Measurements from ENCODE around the gene UFM1. TPM values are rescaled to one million over a fixed set of nuclear protein-coding genes. Genes with fewer than 3 reads are reported as not detected.

Gene UFM1
- total RNA-seq, 1 experiment from 2014 or later, result 33.9 TPM

DNA sequence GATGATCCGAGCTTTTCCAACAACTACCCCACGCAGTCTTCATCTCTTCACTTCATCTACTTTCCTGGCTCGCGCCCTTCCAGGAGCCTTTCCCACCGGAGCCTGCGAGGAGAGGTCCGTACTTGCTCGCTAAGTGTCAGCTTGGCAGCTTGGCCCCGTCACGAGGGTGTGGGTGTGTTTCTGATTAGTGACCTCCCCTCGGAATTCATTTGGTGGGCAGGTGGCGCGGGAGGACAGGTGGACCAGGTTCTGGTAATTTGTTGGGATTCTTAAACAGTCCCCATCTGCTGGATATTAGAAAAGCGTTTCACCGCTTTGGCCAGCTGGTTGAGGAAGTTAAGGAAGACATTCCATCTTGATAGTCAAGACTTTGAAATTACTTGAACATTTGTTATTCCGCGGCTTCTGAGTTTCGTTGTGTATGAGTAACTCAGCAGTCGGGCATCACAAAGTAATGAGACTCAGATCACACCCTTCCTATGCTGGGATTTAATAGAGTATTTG is 515 bp downstream of the UFM1 start:
- no peaks in the 10 kb centered on the region for H4K20me1 ChIP-seq (ENCODE audit: insufficient read depth)
- intact Hi-C loops (cut with micrococcal nuclease), result no loop called here
- BruUV-seq (replicated peaks), result TSS peak; percentile 53

DNA sequence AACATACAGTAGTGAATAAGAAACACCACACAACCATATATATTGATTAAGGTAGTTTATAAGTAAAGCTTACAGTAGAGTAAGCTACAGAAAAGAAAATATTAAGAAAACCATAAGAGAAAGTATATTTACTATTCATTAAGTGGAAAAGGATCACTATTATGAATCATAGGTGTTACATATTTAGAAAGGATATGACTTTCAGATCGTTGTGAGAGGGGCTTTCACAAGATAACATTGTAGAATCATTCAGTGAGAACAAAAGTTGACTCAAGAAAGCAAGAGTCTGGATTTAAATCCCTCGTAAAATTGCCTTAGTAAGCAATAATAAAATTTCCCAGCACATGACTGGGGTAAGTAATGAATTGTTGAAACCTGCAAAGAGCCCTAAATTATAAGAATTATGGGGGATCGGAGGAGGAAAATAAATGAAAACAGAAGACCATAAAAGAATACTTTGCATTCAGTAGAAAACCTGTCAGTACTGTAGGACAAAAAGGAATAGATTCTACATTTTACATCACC is 6.0 kb downstream of the UFM1 start:
- TF ChIP-seq CBX3 (IDR thresholded peaks at IDR 0.05; ENCODE audit: low read depth), result no peak

More for the DNA sequence above, 515 bp downstream of the UFM1 start:
- DNase-seq (ENCODE audit: low read depth, low spot score) (peak; percentile 35), ATAC-seq (peak; percentile 68)
- RAD21 ChIA-PET (ENCODE audit: low non-redundant PET in 1 of 2, low total read pairs in 2 of 2, uncharacterized antibody in 2 of 2, unreplicated experiment in 2 of 2), result no interaction called here
- Histone ChIP-seq H3K79me2 (ENCODE audit: insufficient read depth, low read length) (peaks cover 41% of the 10 kb centered on the region), H3K4me1 (ENCODE audit: control insufficient read depth in 1 of 2, insufficient read depth in 2 of 2, low read length in 2 of 2) (peaks cover 0 to 18% of the 10 kb centered on the region in 2 experiments; a peak in 3 of 4 replicates), H2AFZ (ENCODE audit: low read depth, low read length, poor library complexity, severe bottlenecking) (no peak overlapping the region), H3K4me3 (replicated peaks in 1 of 2; ENCODE audit: low read depth in 1 of 2, low read length in 2 of 2) (peak overlapping the region; percentile 84 to 93), H3K36me3 (ENCODE audit: control insufficient read depth in 1 of 2, insufficient read depth in 2 of 2, low read length in 2 of 2) (peaks cover 9 to 14% of the 10 kb centered on the region in 2 experiments; a peak in 3 of 4 replicates), H3K9me2 (ENCODE audit: insufficient read depth) (no peaks in the 10 kb centered on the region), H3K4me2 (ENCODE audit: low read length) (peak overlapping the region; percentile 92), H3K27me3 (ENCODE audit: insufficient read depth, low read length) (no peaks in the 10 kb centered on the region), H3K9ac (ENCODE audit: low read length) (peak overlapping the region; percentile 77), H3K9me3 (ENCODE audit: control insufficient read depth in 1 of 2, insufficient read depth in 1 of 2, low read depth in 1 of 2, low read length in 2 of 2) (no peaks in the 10 kb centered on the region), H3K27ac (ENCODE audit: low read depth, low read length) (peak overlapping the region; percentile 77)
- CTCF ChIA-PET, result no interaction called here
- POLR2A ChIA-PET, result interaction anchor here (1.2 kb wide), 1 partner anchor 9 kb away, joined by 5 read pairs; no protein-coding TSS in a partner anchor
- TF ChIP-seq, protein P1, sequence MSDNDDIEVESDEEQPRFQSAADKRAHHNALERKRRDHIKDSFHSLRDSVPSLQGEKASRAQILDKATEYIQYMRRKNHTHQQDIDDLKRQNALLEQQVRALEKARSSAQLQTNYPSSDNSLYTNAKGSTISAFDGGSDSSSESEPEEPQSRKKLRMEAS (IDR thresholded peaks at IDR 0.05), result peak; percentile 18; the same call in 1 of the 2 replicates
- TF ChIP-seq EZH2phosphoT487 (IDR thresholded peaks at IDR 0.05; ENCODE audit: borderline replicate concordance) (no peak), ZFX (IDR thresholded peaks at IDR 0.05) (peak; percentile 60; the same call in 1 of the 2 replicates)

More for the DNA sequence above, 6.0 kb downstream of the UFM1 start:
- no peak overlapping the region for H3K27ac ChIP-seq (ENCODE audit: low read depth, low read length)
- H3K9me2 ChIP-seq (ENCODE audit: insufficient read depth), result no peaks in the 10 kb centered on the region
- H3K9me3 ChIP-seq (ENCODE audit: control insufficient read depth in 1 of 2, insufficient read depth in 1 of 2, low read depth in 1 of 2, low read length in 2 of 2), result no peaks in the 10 kb centered on the region
- ChIA-PET POLR2A (no interaction called here), RAD21 (ENCODE audit: low non-redundant PET in 1 of 2, low total read pairs in 2 of 2, uncharacterized antibody in 2 of 2, unreplicated experiment in 2 of 2) (no interaction called here), CTCF (no interaction called here)
- H3K27me3 ChIP-seq (ENCODE audit: insufficient read depth, low read length), result no peaks in the 10 kb centered on the region
- H3K36me3 ChIP-seq (ENCODE audit: control insufficient read depth in 1 of 2, insufficient read depth in 2 of 2, low read length in 2 of 2), result peaks cover 15 to 37% of the 10 kb centered on the region in 2 experiments; a peak in 3 of 4 replicates
- H3K4me1 ChIP-seq (ENCODE audit: control insufficient read depth in 1 of 2, insufficient read depth in 2 of 2, low read length in 2 of 2), result peaks cover 0 to 8% of the 10 kb centered on the region in 2 experiments; a peak in 3 of 4 replicates
- intact Hi-C loops (cut with micrococcal nuclease), result no loop called here
- no peaks in the 10 kb centered on the region for H4K20me1 ChIP-seq (ENCODE audit: insufficient read depth)
- H2AFZ ChIP-seq (ENCODE audit: low read depth, low read length, poor library complexity, severe bottlenecking), result no peak overlapping the region
- H3K9ac ChIP-seq (ENCODE audit: low read length), result no peak overlapping the region
- DNase-seq (ENCODE audit: low read depth, low spot score) (no peak), ATAC-seq (no peak)
- peaks cover 32% of the 10 kb centered on the region for H3K79me2 ChIP-seq (ENCODE audit: insufficient read depth, low read length)
- no TSS peak for BruUV-seq (replicated peaks)
- no peak overlapping the region for H3K4me2 ChIP-seq (ENCODE audit: low read length)
- H3K4me3 ChIP-seq (replicated peaks in 1 of 2; ENCODE audit: low read depth in 1 of 2, low read length in 2 of 2), result no peak overlapping the region

Data from HCT116 (cell line).